Gastroesophageal sphincter (tissue), 4 donors: ENCODE measurements around the gene GPSM3. TPM values are rescaled to one million over a fixed set of nuclear protein-coding genes. Genes with fewer than 3 reads are reported as not detected.

Experiments used
- ATAC-seq: fragments of 150-250 bp; one replicate; pipeline ENCODE4 v1.9.1; 2016; ENCODE audit warnings: mild to moderate bottlenecking, moderate library complexity
- H3K27ac ChIP-seq, 4 donors: fragments of 200-600 bp; sonication (generic) in 3 of 4; 1 replicate in 3 of 4; 2 replicates in 1 of 4; pipeline ENCODE4 v1.5.1; 2016 to 2019
- H3K27me3 ChIP-seq: fragments of 200-600 bp; sonication (generic); one replicate; pipeline ENCODE4 v1.5.1; 2019
- H3K36me3 ChIP-seq, 2 donors: fragments of 200-600 bp; sonication (generic); one replicate each; pipeline ENCODE4 v1.5.1; 2019; ENCODE audit warnings: control low read depth in 1 of 2
- H3K4me1 ChIP-seq, 3 donors: fragments of 200-600 bp; sonication (generic); 1 replicate in 2 of 3; 2 replicates in 1 of 3; pipeline ENCODE4 v1.5.1; 2016 to 2019; ENCODE audit warnings: control low read depth in 2 of 3
- H3K4me3 ChIP-seq, 2 donors: fragments of 200-600 bp; sonication (generic); one replicate each; pipeline ENCODE4 v1.5.1; 2019; ENCODE audit warnings: mild to moderate bottlenecking in 1 of 2, moderate library complexity in 1 of 2
- H3K9me3 ChIP-seq, 3 donors: fragments of 200-600 bp; sonication (generic); one replicate each; pipeline ENCODE4 v1.5.1; 2017 to 2019; ENCODE audit warnings: control low read depth in 2 of 3
- EP300 ChIP-seq: sonication (generic); formaldehyde crosslinking; IDR thresholded peaks from one replicate; pipeline ENCODE4 v1.6.1; 2017; ENCODE audit warnings: antibody characterized with exemption, mild to moderate bottlenecking
- POLR2A ChIP-seq, 2 donors: fragments of 450-650 bp; IDR thresholded peaks; one replicate each; pipeline ENCODE4 v1.6.1; 2017; ENCODE audit warnings: antibody characterized with exemption in 2 of 2, mild to moderate bottlenecking in 2 of 2, moderate library complexity in 1 of 2
- POLR2AphosphoS5 ChIP-seq: sonication (generic); formaldehyde crosslinking; IDR thresholded peaks from one replicate; pipeline ENCODE4 v1.6.1; 2017; ENCODE audit warnings: antibody characterized with exemption
- WGBS, 2 donors: methylation state at CpG; one replicate each; pipeline ENCODE4 v1.1.5; 2018; ENCODE audit warnings: low coverage in 1 of 2; 5-methylcytosine and 5-hydroxymethylcytosine counted together
- total RNA-seq, 4 donors: library from RNA; depleted of rRNA; stranded (reverse); fragments of >200 nt; gene quantifications; one replicate each; pipeline ENCODE4 v1.1.0, GENCODE V29; 2016
- TF ChIP-seq, protein P1 (sequence below), 4 experiments: fragments of 200-600 bp in 2 of 4; fragments of 450-650 bp in 2 of 4; sonication (generic) in 1 of 4; IDR thresholded peaks; one replicate each; pipeline ENCODE4 v1.5.1; 2017 to 2019; ENCODE audit warnings: antibody characterized with exemption in 4 of 4, mild to moderate bottlenecking in 2 of 4, moderate library complexity in 2 of 4

Gene GPSM3, protein sequence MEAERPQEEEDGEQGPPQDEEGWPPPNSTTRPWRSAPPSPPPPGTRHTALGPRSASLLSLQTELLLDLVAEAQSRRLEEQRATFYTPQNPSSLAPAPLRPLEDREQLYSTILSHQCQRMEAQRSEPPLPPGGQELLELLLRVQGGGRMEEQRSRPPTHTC
- total RNA-seq = 10 to 100 TPM in 2 of 4 donors, 1 to 10 TPM in 1, under 1 TPM in 1; 0.93 to 16.3 (median 9.0) TPM

DNA sequence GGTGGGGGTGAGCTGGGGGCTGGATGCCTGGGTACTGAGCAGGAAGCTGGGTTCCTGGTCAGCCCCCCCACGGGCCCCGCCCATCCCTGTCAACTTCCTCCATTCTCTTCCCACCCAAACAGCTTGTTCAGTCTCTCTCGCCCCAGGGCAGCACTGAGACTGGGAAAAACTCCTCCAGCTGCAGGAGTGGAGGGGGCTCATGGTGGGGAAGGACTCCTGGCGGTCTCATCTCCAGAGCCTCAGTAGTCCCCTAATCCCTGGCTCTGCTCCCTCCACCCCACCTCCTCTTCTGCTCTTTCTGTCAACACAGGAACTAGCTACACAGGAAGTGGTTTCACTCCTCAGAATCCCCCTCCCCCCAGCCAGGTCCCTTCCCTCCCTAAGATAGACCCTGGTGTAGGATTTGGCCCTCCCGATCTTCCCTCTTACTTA, at the start of gene GPSM3:
TSS of gene GPSM3 (minus strand) at position 36 of the 432 bp plus-strand sequence. CDS start 130 bp downstream, outside the sequence.
- Histone ChIP-seq H3K27ac (peak within 1 kb of the TSS in 3 of 4 donors; percentile 97 to 99 (median 98)), H3K27me3 (no peaks in the 10 kb centered on the region), H3K9me3 (no peaks in the 10 kb centered on the region), H3K4me1 (peaks cover 2 to 80% (median 29%) of the 10 kb centered on the region in 3 donors), H3K4me3 (peak within 1 kb of the TSS in 1 of 2 donors; percentile 89), H3K36me3 (peaks cover 0 to 5% of the 10 kb centered on the region in 2 donors)
- no peak for ATAC-seq
- WGBS, 2 donors = 33 to 60% methylated on average over 2 to 3 of the region's 5 CpGs
- TF ChIP-seq EP300 (no peak), POLR2A (IDR thresholded peaks at IDR 0.05) (no peak), POLR2AphosphoS5 (no peak)
- TF ChIP-seq, protein P1, sequence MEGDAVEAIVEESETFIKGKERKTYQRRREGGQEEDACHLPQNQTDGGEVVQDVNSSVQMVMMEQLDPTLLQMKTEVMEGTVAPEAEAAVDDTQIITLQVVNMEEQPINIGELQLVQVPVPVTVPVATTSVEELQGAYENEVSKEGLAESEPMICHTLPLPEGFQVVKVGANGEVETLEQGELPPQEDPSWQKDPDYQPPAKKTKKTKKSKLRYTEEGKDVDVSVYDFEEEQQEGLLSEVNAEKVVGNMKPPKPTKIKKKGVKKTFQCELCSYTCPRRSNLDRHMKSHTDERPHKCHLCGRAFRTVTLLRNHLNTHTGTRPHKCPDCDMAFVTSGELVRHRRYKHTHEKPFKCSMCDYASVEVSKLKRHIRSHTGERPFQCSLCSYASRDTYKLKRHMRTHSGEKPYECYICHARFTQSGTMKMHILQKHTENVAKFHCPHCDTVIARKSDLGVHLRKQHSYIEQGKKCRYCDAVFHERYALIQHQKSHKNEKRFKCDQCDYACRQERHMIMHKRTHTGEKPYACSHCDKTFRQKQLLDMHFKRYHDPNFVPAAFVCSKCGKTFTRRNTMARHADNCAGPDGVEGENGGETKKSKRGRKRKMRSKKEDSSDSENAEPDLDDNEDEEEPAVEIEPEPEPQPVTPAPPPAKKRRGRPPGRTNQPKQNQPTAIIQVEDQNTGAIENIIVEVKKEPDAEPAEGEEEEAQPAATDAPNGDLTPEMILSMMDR (IDR thresholded peaks at IDR 0.05) = no peak

DNA sequence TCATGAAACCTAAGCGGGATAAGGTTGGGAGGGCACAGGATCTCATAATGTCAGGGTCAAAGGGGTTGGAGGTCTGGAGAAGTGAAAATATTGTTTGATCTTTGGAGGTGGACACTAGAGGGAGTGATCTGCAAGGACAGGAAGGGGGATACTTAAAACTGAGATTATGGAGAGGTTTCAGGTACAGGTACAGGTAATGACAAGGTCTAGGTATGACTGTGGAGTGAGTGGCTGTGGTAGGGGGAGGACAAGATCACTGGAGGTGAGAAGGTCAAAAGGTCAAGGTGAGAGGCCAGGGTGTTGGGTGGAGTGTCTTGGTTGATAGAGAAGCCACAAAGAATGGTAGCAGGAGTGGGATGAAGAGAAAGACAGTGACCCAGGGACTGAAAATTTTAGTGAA, 48.2 kb upstream of the GPSM3 start:
- Histone ChIP-seq H3K4me3 (no peak overlapping the region), H3K27ac (no peak overlapping the region), H3K4me1 (peaks cover 0 to 21% (median 0%) of the 10 kb centered on the region in 3 donors), H3K27me3 (no peaks in the 10 kb centered on the region), H3K9me3 (no peaks in the 10 kb centered on the region), H3K36me3 (no peaks in the 10 kb centered on the region)
- ATAC-seq = no peak
- WGBS, 2 donors = 80 to 100% methylated on average over 1 of the region's 1 CpG
- no peak for TF ChIP-seq EP300
- TF ChIP-seq POLR2AphosphoS5 = no peak
- no peak for TF ChIP-seq POLR2A (IDR thresholded peaks at IDR 0.05)
- TF ChIP-seq, protein P1 (IDR thresholded peaks at IDR 0.05) = no peak

DNA sequence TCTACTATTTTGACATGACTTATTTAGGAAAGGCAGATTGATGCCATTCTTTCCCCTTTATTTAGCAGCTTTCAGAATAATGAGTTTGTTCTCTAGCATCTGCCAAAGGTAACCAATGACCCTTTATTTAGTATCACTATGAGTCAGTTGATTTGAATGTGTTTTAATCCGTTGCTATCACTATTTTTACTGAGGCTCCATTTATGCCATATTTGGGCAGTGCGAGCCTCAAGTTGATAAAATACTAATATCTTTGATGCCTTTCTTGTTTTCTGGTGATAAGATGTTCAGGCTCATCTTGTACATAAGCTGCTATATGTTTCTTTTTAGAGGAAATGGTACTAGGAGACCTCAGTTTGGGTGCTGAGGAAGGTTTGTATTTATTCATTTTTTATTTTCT, 47.0 kb upstream of the GPSM3 start:
- Histone ChIP-seq H3K4me1 (peaks cover 0 to 11% (median 0%) of the 10 kb centered on the region in 3 donors), H3K27ac (no peak overlapping the region), H3K9me3 (no peaks in the 10 kb centered on the region), H3K27me3 (no peaks in the 10 kb centered on the region), H3K36me3 (no peaks in the 10 kb centered on the region), H3K4me3 (no peak overlapping the region)
- 33 to 67% methylated on average over 1 to 2 of the region's 2 CpGs for WGBS, 2 donors
- no peak for TF ChIP-seq POLR2A (IDR thresholded peaks at IDR 0.05)
- no peak for TF ChIP-seq POLR2AphosphoS5
- no peak for TF ChIP-seq EP300
- TF ChIP-seq, protein P1 (IDR thresholded peaks at IDR 0.05) = no peak
- ATAC-seq = no peak

DNA sequence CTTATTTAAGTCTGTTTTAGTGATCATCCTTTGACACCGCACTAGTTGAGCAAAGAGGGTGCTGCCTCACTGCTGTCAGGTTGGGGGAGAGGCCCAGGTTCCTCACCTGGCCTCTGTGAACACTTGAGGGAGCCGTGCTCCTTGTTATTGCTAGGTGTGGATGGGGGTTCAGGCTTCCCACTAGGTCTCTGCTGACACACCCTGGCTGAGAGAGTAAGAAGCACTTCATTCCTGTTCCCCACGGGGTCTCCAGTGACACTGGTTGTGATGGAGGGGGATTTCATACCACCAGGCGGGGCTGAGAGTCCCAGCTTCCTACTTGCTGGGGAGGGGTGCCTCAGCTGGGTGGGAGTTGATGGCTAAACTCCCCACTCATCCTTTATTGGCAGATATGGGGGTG, 42.5 kb upstream of the GPSM3 start:
- no peak for ATAC-seq
- H3K9me3 ChIP-seq = no peaks in the 10 kb centered on the region
- no peak for TF ChIP-seq POLR2AphosphoS5
- TF ChIP-seq, protein P1 (IDR thresholded peaks at IDR 0.05) = no peak
- TF ChIP-seq EP300 = no peak
- no peaks in the 10 kb centered on the region for H3K27me3 ChIP-seq
- 20 to 33% methylated on average over 1 to 2 of the region's 4 CpGs for WGBS, 2 donors
- peak overlapping the region in 2 of 4 donors; percentile 43 to 55 for H3K27ac ChIP-seq
- no peaks in the 10 kb centered on the region for H3K4me1 ChIP-seq
- H3K36me3 ChIP-seq = no peaks in the 10 kb centered on the region
- no peak overlapping the region for H3K4me3 ChIP-seq

DNA sequence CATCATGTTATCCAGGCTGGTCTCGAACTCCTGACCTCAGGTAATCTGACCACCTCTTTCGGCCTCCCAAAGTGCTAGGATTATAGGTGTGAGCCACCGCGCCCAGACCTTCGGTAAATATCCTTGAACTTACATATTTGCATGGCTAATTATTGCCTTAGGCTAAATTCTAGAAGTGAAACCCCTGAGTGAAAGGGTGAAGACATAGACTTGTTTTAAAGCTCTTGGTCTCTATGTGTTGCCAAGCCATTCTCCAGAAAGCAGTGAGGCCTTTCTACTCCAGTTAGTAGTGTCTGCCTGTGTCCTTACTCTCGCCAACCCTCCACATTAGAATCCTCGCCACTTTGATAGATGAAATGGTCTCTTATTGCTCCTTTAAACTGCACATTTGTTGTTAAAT, 34.0 kb upstream of the GPSM3 start:
- no peaks in the 10 kb centered on the region for H3K9me3 ChIP-seq
- H3K27ac ChIP-seq = no peak overlapping the region
- H3K27me3 ChIP-seq = no peaks in the 10 kb centered on the region
- H3K4me3 ChIP-seq = no peak overlapping the region
- 84 to 90% methylated on average over 2 to 7 of the region's 7 CpGs for WGBS, 2 donors
- TF ChIP-seq, protein P1 (IDR thresholded peaks at IDR 0.05) = no peak
- no peak for TF ChIP-seq POLR2A (IDR thresholded peaks at IDR 0.05)
- TF ChIP-seq POLR2AphosphoS5 = no peak
- TF ChIP-seq EP300 = no peak
- no peak for ATAC-seq
- no peaks in the 10 kb centered on the region for H3K36me3 ChIP-seq
- H3K4me1 ChIP-seq = no peaks in the 10 kb centered on the region
